Measurements from ENCODE around the gene COMMD6. TPM values are rescaled to one million over a fixed set of nuclear protein-coding genes. Genes with fewer than 3 reads are reported as not detected.
"Not testable (repeated sequence)": the region's sequence is repeated elsewhere in the genome, so short reads cannot be mapped to it uniquely, and the experiment has no call there.

COMMD6 gene
- total and polyA plus RNA-seq, 2 experiments from 2014 or later: 125 to 396 TPM

DNA sequence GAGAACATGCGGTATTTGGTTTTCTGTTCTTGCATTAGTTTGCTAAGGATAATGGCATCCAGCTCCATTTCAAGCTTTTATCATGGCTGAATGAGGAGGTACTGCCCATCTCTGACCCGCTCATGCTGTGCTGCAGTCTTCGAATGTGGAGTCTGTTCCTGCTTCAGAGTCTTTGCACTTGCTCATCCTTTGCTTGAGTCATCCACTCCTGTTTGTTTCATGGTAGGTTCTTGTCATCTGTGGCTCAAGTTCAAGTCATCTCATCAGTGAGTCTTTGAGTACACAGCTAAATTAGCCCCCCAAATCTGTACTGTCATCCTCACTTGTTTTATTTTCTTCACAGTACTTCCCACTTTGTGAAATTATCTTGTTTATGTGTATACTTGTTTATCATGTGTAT is 17.3 kb upstream of the COMMD6 start:
- H3K4me3 ChIP-seq: no peak overlapping the region
- no peaks in the 10 kb centered on the region for H3K27me3 ChIP-seq
- peaks cover 4% of the 10 kb centered on the region for H3K36me3 ChIP-seq
- H3K4me1 ChIP-seq (ENCODE audit: low read depth): peaks cover 6% of the 10 kb centered on the region
- DNase-seq (ENCODE audit: low read depth in 1 of 2, low spot score in 1 of 2): no peak
- H3K27ac ChIP-seq: no peak overlapping the region
- no peaks in the 10 kb centered on the region for H3K9me3 ChIP-seq (ENCODE audit: low read depth)
- TF ChIP-seq, protein P1, sequence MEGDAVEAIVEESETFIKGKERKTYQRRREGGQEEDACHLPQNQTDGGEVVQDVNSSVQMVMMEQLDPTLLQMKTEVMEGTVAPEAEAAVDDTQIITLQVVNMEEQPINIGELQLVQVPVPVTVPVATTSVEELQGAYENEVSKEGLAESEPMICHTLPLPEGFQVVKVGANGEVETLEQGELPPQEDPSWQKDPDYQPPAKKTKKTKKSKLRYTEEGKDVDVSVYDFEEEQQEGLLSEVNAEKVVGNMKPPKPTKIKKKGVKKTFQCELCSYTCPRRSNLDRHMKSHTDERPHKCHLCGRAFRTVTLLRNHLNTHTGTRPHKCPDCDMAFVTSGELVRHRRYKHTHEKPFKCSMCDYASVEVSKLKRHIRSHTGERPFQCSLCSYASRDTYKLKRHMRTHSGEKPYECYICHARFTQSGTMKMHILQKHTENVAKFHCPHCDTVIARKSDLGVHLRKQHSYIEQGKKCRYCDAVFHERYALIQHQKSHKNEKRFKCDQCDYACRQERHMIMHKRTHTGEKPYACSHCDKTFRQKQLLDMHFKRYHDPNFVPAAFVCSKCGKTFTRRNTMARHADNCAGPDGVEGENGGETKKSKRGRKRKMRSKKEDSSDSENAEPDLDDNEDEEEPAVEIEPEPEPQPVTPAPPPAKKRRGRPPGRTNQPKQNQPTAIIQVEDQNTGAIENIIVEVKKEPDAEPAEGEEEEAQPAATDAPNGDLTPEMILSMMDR (IDR thresholded peaks at IDR 0.05; ENCODE audit: low read depth, low read length): no peak

DNA sequence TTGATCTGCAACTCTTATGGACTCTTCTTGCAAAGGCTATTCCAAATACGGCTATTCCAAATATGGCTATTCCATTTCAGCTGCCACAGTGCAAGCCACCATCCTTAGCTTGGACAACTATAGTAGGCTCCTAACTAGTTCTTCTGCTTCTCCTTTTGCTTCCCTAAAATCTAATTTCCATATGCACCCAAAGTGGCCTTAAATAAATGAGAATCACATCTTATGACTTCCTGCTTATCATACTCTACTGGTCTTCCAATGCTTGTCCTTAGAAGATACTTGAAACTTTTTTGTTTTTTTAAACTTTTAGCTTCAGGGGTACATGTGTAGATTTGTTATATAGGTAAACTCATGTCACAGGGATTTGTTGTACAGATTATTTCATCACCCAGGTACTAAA is 16.8 kb upstream of the COMMD6 start:
- no peak for DNase-seq (ENCODE audit: low read depth in 1 of 2, low spot score in 1 of 2)
- Histone ChIP-seq H3K27me3 (no peaks in the 10 kb centered on the region), H3K4me3 (no peak overlapping the region), H3K9me3 (ENCODE audit: low read depth) (no peaks in the 10 kb centered on the region), H3K36me3 (peaks cover 4% of the 10 kb centered on the region), H3K27ac (no peak overlapping the region), H3K4me1 (ENCODE audit: low read depth) (peaks cover 6% of the 10 kb centered on the region)
- TF ChIP-seq, protein P1 (IDR thresholded peaks at IDR 0.05; ENCODE audit: low read depth, low read length): no peak

DNA sequence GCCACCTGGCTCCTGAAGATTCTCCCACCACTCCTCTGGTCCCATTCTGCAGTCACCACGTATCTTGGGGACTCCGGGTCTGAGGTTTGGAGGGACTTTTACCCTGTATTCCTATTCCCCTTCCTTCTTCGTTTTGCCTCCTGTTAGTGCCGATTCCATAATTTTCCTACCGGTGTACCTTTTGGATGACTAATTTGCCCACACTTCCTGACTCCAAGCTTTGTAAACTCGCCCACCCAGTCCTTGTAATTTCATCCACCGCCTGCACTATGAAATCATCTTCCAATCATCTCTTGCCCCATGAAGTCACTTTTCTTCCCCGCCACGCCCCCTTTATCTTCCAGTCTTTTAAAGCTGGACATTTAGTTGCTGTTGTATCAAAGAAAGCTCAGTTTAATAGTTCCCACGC is 12.5 kb upstream of the COMMD6 start:
- H3K27ac ChIP-seq: peak overlapping the region; percentile 96
- TF ChIP-seq, protein P1 (IDR thresholded peaks at IDR 0.05; ENCODE audit: low read depth, low read length): no peak
- H3K9me3 ChIP-seq (ENCODE audit: low read depth): no peaks in the 10 kb centered on the region
- peaks cover 4% of the 10 kb centered on the region for H3K36me3 ChIP-seq
- DNase-seq (ENCODE audit: low read depth in 1 of 2, low spot score in 1 of 2): peak; percentile 43 to 70
- no peaks in the 10 kb centered on the region for H3K27me3 ChIP-seq
- peak overlapping the region; percentile 75 for H3K4me3 ChIP-seq
- peaks cover 6% of the 10 kb centered on the region for H3K4me1 ChIP-seq (ENCODE audit: low read depth)

DNA sequence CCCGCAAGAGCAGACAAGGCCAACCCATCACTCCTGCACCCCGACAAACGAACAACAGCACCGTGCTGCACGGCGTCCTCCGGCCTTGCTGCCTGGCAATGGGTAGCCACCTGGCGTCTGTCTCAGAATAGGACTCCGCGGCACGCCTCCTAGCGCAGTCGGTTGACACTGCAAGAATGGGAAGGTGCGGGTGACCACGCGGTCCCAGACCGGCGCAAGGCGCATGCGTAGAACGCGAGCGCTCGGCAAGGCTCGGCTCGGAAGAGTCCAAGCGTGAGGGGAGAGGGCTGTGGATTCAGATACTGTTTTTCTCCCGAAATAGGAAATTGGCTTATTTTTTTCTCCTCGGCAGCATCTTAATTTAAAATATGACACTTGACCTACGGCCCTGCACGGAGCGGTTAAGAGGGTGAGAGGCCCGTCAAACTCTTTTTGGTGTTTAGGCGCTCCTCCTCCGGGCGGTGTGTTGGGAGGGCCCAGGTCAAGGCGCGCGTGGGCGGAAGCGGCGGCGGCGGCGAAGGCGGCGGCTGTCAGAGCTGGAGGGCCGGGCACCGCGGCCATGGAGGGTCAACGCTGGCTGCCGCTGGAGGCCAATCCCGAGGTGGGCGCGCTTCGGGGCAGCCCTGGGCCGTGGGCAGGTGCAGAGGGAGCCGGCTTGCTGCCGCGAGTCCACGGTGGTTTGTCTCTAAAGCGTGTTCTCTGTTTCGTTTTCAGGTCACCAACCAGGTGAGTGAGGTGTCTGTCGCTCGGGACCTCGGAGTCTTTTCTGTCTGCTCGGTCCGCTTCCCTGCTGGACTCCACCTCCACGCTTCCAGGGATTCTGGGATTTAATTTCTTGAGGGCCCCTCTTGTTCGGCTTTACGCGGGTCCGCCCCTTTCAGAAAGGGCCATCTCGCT is 11.9 kb upstream of the COMMD6 start, which contains the start of gene UCHL3:
UCHL3 (plus strand) TSS at position 530 of the 897 bp plus-strand sequence; CDS start at position 560, 30 bp downstream.
- peaks cover 6% of the 10 kb centered on the region for H3K4me1 ChIP-seq (ENCODE audit: low read depth)
- peak within 1 kb of the TSS; percentile 75 for H3K4me3 ChIP-seq
- H3K36me3 ChIP-seq: peaks cover 2% of the 10 kb centered on the region
- peak; percentile 98 for DNase-seq (ENCODE audit: low read depth in 1 of 2, low spot score in 1 of 2)
- H3K27me3 ChIP-seq: no peaks in the 10 kb centered on the region
- TF ChIP-seq, protein P1 (IDR thresholded peaks at IDR 0.05; ENCODE audit: low read depth, low read length): peak; percentile 79
- no peaks in the 10 kb centered on the region for H3K9me3 ChIP-seq (ENCODE audit: low read depth)
- peak within 1 kb of the TSS; percentile 96 for H3K27ac ChIP-seq

DNA sequence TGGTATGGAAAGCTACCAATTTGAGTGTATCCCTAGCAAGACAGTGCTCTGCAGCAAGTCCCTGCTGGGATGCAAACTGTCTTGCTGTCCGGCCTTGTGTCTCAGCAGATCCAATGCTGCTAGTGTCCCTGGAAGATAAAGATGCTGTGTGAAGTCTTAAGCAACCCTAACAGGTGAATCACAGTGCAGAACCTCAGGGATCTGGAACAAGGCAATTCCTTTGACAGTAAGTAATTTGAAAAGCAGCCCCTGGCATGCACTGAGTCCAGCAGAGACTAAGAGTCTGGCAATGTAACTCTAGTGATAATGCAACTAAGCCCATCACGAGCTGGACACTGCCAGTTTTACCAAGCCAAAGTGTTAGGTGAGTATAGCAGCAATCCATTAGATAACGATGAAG is 10.3 kb upstream of the COMMD6 start:
- H3K36me3 ChIP-seq: no peaks in the 10 kb centered on the region

DNA sequence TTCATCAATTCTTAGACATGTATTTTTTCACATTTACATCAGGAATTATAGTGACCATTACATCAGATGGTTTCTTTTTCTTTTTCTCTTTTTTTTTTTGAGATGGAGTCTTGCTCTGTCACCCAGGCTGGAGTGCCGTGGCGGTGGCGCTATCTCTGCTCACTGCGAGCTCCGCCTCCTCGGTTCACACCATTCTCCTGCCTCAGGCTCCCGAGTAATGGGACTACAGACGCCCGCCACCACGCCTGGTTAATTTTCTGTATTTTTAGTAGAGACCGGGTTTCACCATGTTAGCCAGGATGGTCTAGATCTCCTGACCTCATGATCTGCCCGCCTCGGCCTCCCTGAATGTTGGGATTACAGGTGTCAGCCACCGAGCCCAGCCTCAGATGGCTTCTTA is 7.7 kb upstream of the COMMD6 start:
- not testable (repeated sequence) for DNase-seq (ENCODE audit: low read depth in 1 of 2, low spot score in 1 of 2); H3K36me3 ChIP-seq; H3K27me3 ChIP-seq; H3K27ac ChIP-seq; H3K4me1 ChIP-seq (ENCODE audit: low read depth); H3K4me3 ChIP-seq; H3K9me3 ChIP-seq (ENCODE audit: low read depth)

More for the DNA sequence above, 10.3 kb upstream of the COMMD6 start:
- DNase-seq (ENCODE audit: low read depth in 1 of 2, low spot score in 1 of 2): no peak
- Histone ChIP-seq H3K4me3 (no peak overlapping the region), H3K4me1 (ENCODE audit: low read depth) (peaks cover 6% of the 10 kb centered on the region), H3K27ac (no peak overlapping the region), H3K9me3 (ENCODE audit: low read depth) (no peaks in the 10 kb centered on the region), H3K27me3 (no peaks in the 10 kb centered on the region)
- TF ChIP-seq, protein P1 (IDR thresholded peaks at IDR 0.05; ENCODE audit: low read depth, low read length): no peak

Data from cardiac muscle cell (in vitro differentiated cells and primary cell).